Testis (tissue), 3 donors: ENCODE measurements around the gene RNF187. TPM values are rescaled to one million over a fixed set of nuclear protein-coding genes. Genes with fewer than 3 reads are reported as not detected.

Experiments
- DNase-seq: peaks from one replicate; pipeline ENCODE4 v3.0.0-alpha.2; 2019
- H3K27ac ChIP-seq, 2 donors: fragments of 200-600 bp; sonication (generic); one replicate each; pipeline ENCODE4 v1.5.1; 2019
- H3K27me3 ChIP-seq: fragments of 200-600 bp; sonication (generic); one replicate; pipeline ENCODE4 v1.5.1; 2019
- H3K36me3 ChIP-seq: fragments of 200-600 bp; sonication (generic); one replicate; pipeline ENCODE4 v1.5.1; 2017; ENCODE audit warnings: low read depth; ENCODE audit errors: missing control alignments
- H3K4me1 ChIP-seq: fragments of 200-600 bp; sonication (generic); one replicate; pipeline ENCODE4 v1.5.1; 2019
- H3K4me3 ChIP-seq, 2 donors: fragments of 200-600 bp; sonication (generic); one replicate each; pipeline ENCODE4 v1.5.1; 2017 to 2019
- H3K9me3 ChIP-seq: fragments of 200-600 bp; sonication (generic); one replicate; pipeline ENCODE4 v1.5.1; 2017
- POLR2A ChIP-seq: fragments of 450-650 bp; IDR thresholded peaks from one replicate; pipeline ENCODE4 v1.6.1; 2017; ENCODE audit warnings: antibody characterized with exemption, mild to moderate bottlenecking, moderate library complexity
- WGBS, 2 donors: methylation state at CpG; one replicate each; pipeline ENCODE4 v1.1.5; 2018; 5-methylcytosine and 5-hydroxymethylcytosine counted together
- intact Hi-C: fragments of 100-400 bp; cut with DNase I; formaldehyde crosslinking; loops from one replicate; pipeline ENCODE4 v1.15.1; 2023; ENCODE audit warnings: low total_unique reads
- polyA plus RNA-seq: library from polyadenylated mRNA; stranded (reverse); fragments of 350-450 nt; fragmentation: Illumina TruSeq; extraction: RNeasy Lipid Tissue Mini Kit (QIAGEN cat#74804); gene quantifications from one replicate; pipeline ENCODE4 v1.2.3, GENCODE V29; 2014; ENCODE audit warnings: low read depth, low replicate concordance; ENCODE audit not compliant: insufficient read depth
- total RNA-seq, 2 donors: library from RNA; depleted of rRNA; stranded (reverse); fragments of >200 nt; gene quantifications; one replicate each; pipeline ENCODE4 v1.2.3, GENCODE V29; 2016
- TF ChIP-seq, protein P1 (sequence below), 3 experiments: fragments of 450-650 bp in 2 of 3; fragments of 200-600 bp in 1 of 3; sonication (generic) in 1 of 3; IDR thresholded peaks; one replicate each; pipeline ENCODE4 v1.5.1; 2016 to 2019; ENCODE audit warnings: antibody characterized with exemption in 3 of 3, mild to moderate bottlenecking in 2 of 3, moderate library complexity in 1 of 3

Gene RNF187
- total and polyA plus RNA-seq, 3 donors from 2014 or later, result 49.3 to 109 (median 86.8) TPM

DNA sequence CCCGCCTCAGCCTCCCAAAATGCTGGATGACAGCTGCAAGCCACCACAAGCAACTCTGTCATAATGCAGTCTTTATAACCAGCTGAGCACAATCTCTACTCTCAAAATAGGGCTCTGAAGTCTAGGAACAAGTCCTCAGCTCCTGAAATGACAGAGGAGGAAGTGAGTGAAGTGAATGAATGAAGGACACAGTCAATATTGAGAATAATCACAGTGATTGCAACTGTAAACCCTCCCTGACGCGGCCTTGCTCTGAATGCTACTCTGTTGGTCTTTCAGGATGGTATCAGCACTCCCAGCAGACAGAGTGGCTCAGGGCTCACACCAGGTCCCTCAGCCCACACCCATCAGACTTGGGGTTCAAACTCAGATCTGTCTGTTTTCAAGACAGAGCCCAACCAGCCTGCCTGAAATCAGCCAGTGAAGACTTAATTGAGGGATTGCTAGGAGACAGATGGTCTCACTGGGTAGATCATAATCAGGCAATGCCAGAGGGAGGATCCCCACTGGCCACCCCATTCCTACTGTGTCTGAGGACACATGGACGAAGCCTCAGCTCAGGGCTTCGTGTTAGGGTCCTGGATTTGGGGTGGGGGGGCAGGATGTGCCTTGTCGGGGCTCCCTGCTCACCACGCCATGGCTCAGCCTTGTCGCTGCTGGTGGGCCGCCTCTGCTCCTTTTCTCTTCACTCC is 20.9 kb downstream of the RNF187 start:
- H3K27me3 ChIP-seq, result no peaks in the 10 kb centered on the region
- H3K4me3 ChIP-seq, result no peak overlapping the region
- DNase-seq, result no peak
- TF ChIP-seq, protein P1, sequence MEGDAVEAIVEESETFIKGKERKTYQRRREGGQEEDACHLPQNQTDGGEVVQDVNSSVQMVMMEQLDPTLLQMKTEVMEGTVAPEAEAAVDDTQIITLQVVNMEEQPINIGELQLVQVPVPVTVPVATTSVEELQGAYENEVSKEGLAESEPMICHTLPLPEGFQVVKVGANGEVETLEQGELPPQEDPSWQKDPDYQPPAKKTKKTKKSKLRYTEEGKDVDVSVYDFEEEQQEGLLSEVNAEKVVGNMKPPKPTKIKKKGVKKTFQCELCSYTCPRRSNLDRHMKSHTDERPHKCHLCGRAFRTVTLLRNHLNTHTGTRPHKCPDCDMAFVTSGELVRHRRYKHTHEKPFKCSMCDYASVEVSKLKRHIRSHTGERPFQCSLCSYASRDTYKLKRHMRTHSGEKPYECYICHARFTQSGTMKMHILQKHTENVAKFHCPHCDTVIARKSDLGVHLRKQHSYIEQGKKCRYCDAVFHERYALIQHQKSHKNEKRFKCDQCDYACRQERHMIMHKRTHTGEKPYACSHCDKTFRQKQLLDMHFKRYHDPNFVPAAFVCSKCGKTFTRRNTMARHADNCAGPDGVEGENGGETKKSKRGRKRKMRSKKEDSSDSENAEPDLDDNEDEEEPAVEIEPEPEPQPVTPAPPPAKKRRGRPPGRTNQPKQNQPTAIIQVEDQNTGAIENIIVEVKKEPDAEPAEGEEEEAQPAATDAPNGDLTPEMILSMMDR (IDR thresholded peaks at IDR 0.05), result no peak
- no peak for TF ChIP-seq POLR2A
- no peaks in the 10 kb centered on the region for H3K36me3 ChIP-seq
- no peaks in the 10 kb centered on the region for H3K9me3 ChIP-seq
- 76 to 82% methylated on average over 9 of the region's 9 CpGs for WGBS, 2 donors
- intact Hi-C loops, result no loop called here
- no peak overlapping the region for H3K27ac ChIP-seq
- no peaks in the 10 kb centered on the region for H3K4me1 ChIP-seq

DNA sequence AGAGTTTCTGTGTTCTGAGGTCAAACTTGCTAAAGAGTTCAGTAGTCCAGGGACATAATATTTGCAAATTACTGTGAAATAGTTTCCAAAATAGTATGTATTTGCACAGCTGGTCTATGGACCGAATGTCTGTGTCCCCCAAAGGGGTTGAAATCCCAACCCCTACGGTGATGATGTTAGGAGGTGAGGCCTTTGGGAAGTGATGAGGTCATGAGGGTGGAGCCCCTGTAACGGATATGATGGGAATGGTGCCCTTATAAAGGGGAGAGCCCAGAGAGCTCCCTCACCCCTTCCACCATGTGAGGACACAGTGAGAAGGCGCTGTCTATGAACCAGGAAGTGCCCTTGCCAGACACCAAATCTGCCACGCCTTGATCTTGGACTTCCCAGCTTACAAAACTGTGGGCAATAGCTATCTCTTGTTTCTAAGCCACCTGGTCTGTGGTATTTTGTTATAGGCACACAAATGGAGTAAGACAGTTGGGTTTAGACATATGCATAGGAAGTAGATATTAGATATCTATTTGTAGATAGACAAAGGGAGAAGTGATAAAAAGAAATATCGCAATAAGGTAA is 21.7 kb downstream of the RNF187 start:
- no peaks in the 10 kb centered on the region for H3K4me1 ChIP-seq
- H3K9me3 ChIP-seq, result no peaks in the 10 kb centered on the region
- no peaks in the 10 kb centered on the region for H3K36me3 ChIP-seq
- no peak overlapping the region for H3K4me3 ChIP-seq
- no peak for TF ChIP-seq POLR2A
- TF ChIP-seq, protein P1 (IDR thresholded peaks at IDR 0.05), result no peak
- intact Hi-C loops, result no loop called here
- 87 to 88% methylated on average over 6 of the region's 6 CpGs for WGBS, 2 donors
- no peak overlapping the region for H3K27ac ChIP-seq
- no peaks in the 10 kb centered on the region for H3K27me3 ChIP-seq
- DNase-seq, result no peak

DNA sequence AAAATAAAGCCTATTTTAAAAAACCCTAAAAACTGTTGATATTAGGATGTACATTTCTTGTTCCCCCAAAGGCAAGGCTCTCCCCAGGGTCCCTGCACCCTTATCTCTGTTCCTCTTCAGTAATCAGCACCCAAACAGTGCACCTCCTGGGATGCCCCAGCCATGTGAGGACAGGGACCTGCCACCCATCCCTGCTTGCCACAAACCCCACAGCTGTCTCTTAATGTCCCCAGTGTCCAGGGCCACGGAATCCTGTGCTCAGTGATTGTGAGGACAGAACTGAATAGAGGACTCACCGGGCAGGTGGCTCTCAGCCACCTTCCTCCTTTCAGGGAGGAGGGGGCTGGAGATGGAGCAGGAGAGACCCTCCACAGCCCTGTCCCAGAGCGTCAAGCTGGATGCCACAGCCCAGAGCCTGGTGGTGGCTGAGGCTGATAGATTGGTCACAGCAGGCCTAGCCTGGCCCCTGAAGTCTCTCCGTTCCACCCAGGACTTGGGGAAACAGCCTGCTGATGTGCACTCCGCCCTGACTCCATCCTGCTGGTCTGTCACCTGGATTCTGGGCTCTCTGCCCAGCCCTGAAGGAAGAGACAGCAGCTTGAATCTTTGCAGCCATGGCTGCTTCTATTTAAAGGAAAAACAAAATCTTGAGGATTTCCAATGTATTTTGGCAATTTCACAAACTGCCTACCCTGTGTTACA is 23.1 kb downstream of the RNF187 start:
- Histone ChIP-seq H3K4me1 (no peaks in the 10 kb centered on the region), H3K36me3 (no peaks in the 10 kb centered on the region), H3K27me3 (no peaks in the 10 kb centered on the region), H3K27ac (no peak overlapping the region), H3K9me3 (no peaks in the 10 kb centered on the region), H3K4me3 (no peak overlapping the region)
- intact Hi-C loops, result no loop called here
- TF ChIP-seq, protein P1 (IDR thresholded peaks at IDR 0.05), result no peak
- no peak for TF ChIP-seq POLR2A
- DNase-seq, result no peak
- 76 to 80% methylated on average over 3 to 5 of the region's 5 CpGs for WGBS, 2 donors

DNA sequence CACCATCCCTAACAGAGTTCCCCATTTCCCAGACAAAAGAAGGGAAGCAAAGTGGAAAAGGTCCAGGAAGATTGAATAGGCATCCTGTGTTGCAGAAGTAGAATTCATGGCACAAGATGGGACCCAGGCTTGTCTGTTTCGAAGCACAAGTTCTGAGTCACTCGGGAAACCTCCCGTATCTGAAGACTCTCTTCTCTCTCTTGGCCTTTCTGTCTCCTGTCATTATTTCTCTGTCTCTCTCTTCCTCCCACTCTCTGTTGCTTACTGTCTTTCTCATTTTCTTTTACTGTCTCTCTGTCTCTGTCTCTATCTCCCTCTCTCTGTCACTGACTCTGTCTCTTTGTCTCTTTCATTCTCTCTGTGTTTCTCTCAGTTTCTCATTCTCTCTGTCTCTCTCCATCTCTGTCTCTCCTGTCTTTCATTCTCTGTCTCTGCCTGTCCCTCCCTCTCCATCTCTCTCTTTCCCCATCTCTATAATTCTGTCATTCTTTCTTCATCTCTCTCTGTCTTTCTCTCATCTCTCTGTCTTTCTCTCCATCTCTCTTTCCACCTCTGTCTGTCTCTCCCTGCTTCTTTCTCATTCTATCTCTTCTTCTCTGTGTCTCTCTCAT is 23.7 kb downstream of the RNF187 start:
- Histone ChIP-seq H3K9me3 (no peaks in the 10 kb centered on the region), H3K4me1 (no peaks in the 10 kb centered on the region), H3K27me3 (no peaks in the 10 kb centered on the region), H3K4me3 (no peak overlapping the region), H3K36me3 (no peaks in the 10 kb centered on the region), H3K27ac (no peak overlapping the region)
- 82 to 90% methylated on average over 3 of the region's 3 CpGs for WGBS, 2 donors
- TF ChIP-seq, protein P1 (IDR thresholded peaks at IDR 0.05), result no peak
- TF ChIP-seq POLR2A, result no peak
- intact Hi-C loops, result no loop called here
- no peak for DNase-seq
